K562 (cell line): ENCODE data around the gene RALB. TPM values are rescaled to one million over a fixed set of nuclear protein-coding genes. Genes with fewer than 3 reads are reported as not detected.

Experiments
- ATAC-seq: fragments of 200-7000 bp; cut with Tn5 transposase; 3 replicates; pipeline ENCODE4 v1.9.1; 2020; ENCODE audit warnings: moderate library complexity
- BruUV-seq: library from RNA; stranded (reverse); fragments of 400-500 nt; replicated peaks from 2 replicates; lab custom pipeline; 2021; lab: Mats Ljungman, UMichigan
- CTCF ChIA-PET: fragments of 300-600 bp; formaldehyde crosslinking; extraction: SDS; loops from one replicate; lab custom pipeline; 2021; ENCODE audit warnings: low intra/inter-chr PET ratio; lab: Yijun Ruan, JAX
- POLR2A ChIA-PET: fragments of 300-600, 350-650 bp; sonication (Branson Sonifier 250); formaldehyde crosslinking; extraction: SDS; loops from one replicate; lab custom pipeline; 2021; ENCODE audit warnings: antibody characterized with exemption, inconsistent platforms; lab: Yijun Ruan, JAX
- DNase-seq, 4 experiments: peaks; one replicate each; pipeline versions ENCODE4 v3.0.0 to v3.0.0-alpha.2; 2011 to 2018; ENCODE audit warnings: low spot score in 3 of 4, mixed read lengths in 3 of 4; ENCODE audit errors: extremely low read depth in 1 of 4
- FAIRE-seq: peaks from 2 replicates; lab custom pipeline; 2011; peaks lifted over from hg19 to GRCh38; lab: Jason Lieb, UNC
- H2AFZ ChIP-seq: 2 replicates; pipeline ENCODE4 v1.6.0; 2011; ENCODE audit warnings: low read depth, low read length, control low read depth, inconsistent platforms
- H3K27ac ChIP-seq: fragments of 200-600 bp; 3 replicates; pipeline ENCODE4 v1.8.0; 2011; ENCODE audit warnings: low read depth, mild to moderate bottlenecking, control low read depth, inconsistent platforms, low read length, moderate library complexity, mixed read lengths; ENCODE audit errors: extremely low read depth
- H3K27me3 ChIP-seq, 2 experiments: fragments of 300-600 bp in 1 of 2; 2 replicates in 1 of 2; 3 replicates in 1 of 2; pipeline versions ENCODE4 v1.6.0 to v1.8.0; 2011; ENCODE audit warnings: inconsistent platforms in 2 of 2, low read length in 2 of 2, mild to moderate bottlenecking in 1 of 2, mixed read lengths in 1 of 2, moderate library complexity in 1 of 2; ENCODE audit not compliant: control insufficient read depth in 2 of 2, insufficient read depth in 2 of 2
- H3K36me3 ChIP-seq: fragments of 300-600 bp; 3 replicates; pipeline ENCODE4 v1.8.0; 2011; ENCODE audit warnings: mild to moderate bottlenecking, low read length, inconsistent platforms; ENCODE audit not compliant: control insufficient read depth, insufficient read depth
- H3K4me1 ChIP-seq, 2 experiments: fragments of 200-600 bp in 1 of 2; replicated peaks in 1 of 2; 2 replicates in 1 of 2; 3 replicates in 1 of 2; pipeline versions ENCODE4 v1.5.1 to v1.8.0; 2011; ENCODE audit warnings: inconsistent platforms in 2 of 2, low read length in 2 of 2, mild to moderate bottlenecking in 1 of 2, mixed read lengths in 1 of 2, moderate library complexity in 1 of 2; ENCODE audit not compliant: control insufficient read depth in 2 of 2, insufficient read depth in 2 of 2
- H3K4me2 ChIP-seq: 2 replicates; pipeline ENCODE4 v1.6.1; 2011; ENCODE audit warnings: low read length, control low read depth, inconsistent platforms, mixed read lengths; ENCODE audit not compliant: insufficient read depth
- H3K4me3 ChIP-seq: fragments of 200-600 bp; sonication (generic), shearing (Covaris generic); 2 replicates; pipeline ENCODE4 v1.5.1; 2016; ENCODE audit warnings: control low read depth, inconsistent platforms
- H3K79me2 ChIP-seq: fragments of 200-600 bp; 3 replicates; pipeline ENCODE4 v1.8.0; 2011; ENCODE audit warnings: low read length, inconsistent platforms; ENCODE audit not compliant: control insufficient read depth, insufficient read depth
- H3K9ac ChIP-seq, 2 experiments: 2 replicates each; pipeline versions ENCODE4 v1.6.0 to v1.6.1; 2011; ENCODE audit warnings: low read depth in 2 of 2, low read length in 2 of 2, control low read depth in 1 of 2, inconsistent platforms in 1 of 2, mild to moderate bottlenecking in 1 of 2, mixed read lengths in 1 of 2; ENCODE audit not compliant: insufficient read depth in 1 of 2
- H3K9me1 ChIP-seq: one replicate; pipeline ENCODE4 v1.6.0; 2011; ENCODE audit warnings: inconsistent platforms, mild to moderate bottlenecking, low read length, moderate library complexity; ENCODE audit not compliant: control insufficient read depth, insufficient read depth
- H3K9me3 ChIP-seq: replicated peaks from 2 replicates; pipeline ENCODE4 v1.5.1; 2011; ENCODE audit warnings: low read depth, low read length, inconsistent platforms; ENCODE audit not compliant: control insufficient read depth, insufficient read depth
- H4K20me1 ChIP-seq: replicated peaks from 2 replicates; pipeline ENCODE4 v1.6.1; 2011; ENCODE audit warnings: low read length, inconsistent platforms, mixed read lengths; ENCODE audit not compliant: control insufficient read depth, insufficient read depth
- HDAC3 ChIP-seq: fragments of 450-650 bp; IDR thresholded peaks from 2 replicates; pipeline ENCODE4 v1.6.1; 2018; ENCODE audit warnings: borderline replicate concordance, mild to moderate bottlenecking, moderate library complexity; ENCODE audit not compliant: partially characterized antibody
- LEF1 ChIP-seq: fragments of 450-650 bp; IDR thresholded peaks from 2 replicates; pipeline ENCODE4 v1.6.1; 2016; ENCODE audit warnings: mild to moderate bottlenecking
- RERE ChIP-seq: sonication (generic); formaldehyde crosslinking; IDR thresholded peaks from 2 replicates; pipeline ENCODE4 v1.8.0; 2023; ENCODE audit warnings: missing genetic modification reagents, mild to moderate bottlenecking, borderline replicate concordance
- XRCC5 ChIP-seq: fragments of 200-400 bp; formaldehyde crosslinking; IDR thresholded peaks from 2 replicates; pipeline ENCODE4 v1.6.1; 2017; ENCODE audit warnings: low read depth, mild to moderate bottlenecking, low read length
- ZBTB11 ChIP-seq, 3 experiments: fragments of 200-800 bp in 1 of 3; fragments of 250-450 bp in 1 of 3; fragments of 450-650 bp in 1 of 3; sonication (Bioruptor Pico) in 1 of 3; sonication (Bioruptor generic) in 1 of 3; formaldehyde crosslinking in 1 of 3; IDR thresholded peaks; 2 replicates each; pipeline versions ENCODE4 v1.6.1 to v1.8.0; 2016 to 2022; ENCODE audit warnings: mild to moderate bottlenecking in 2 of 3, missing genetic modification characterization in 2 of 3, missing compliant biosample characterization in 1 of 3, moderate library complexity in 1 of 3
- WGBS: fragments of 100-300 bp; shearing (Covaris generic); methylation state at CpG from one replicate; pipeline ENCODE4 v1.1.6; 2016; ENCODE audit warnings: low coverage, mixed read lengths; ENCODE audit not compliant: insufficient coverage; ENCODE audit errors: missing lambda C conversion rate; 5-methylcytosine and 5-hydroxymethylcytosine counted together
- in situ Hi-C: fragments of 300-500 bp; cut with MboI; formaldehyde crosslinking; loops from 4 replicates; pipeline ENCODE4 v1.15.0; 2018; ENCODE audit warnings: inconsistent platforms, mixed read lengths
- intact Hi-C: fragments of 100-400 bp; cut with micrococcal nuclease; formaldehyde crosslinking; loops from 2 replicates; pipeline ENCODE4 v1.14.2; 2022
- polyA plus RNA-seq, 8 experiments: library from polyadenylated mRNA; depleted of rRNA in 4 of 8; stranded (reverse) in 5 of 8; unstranded in 3 of 8; fragments of >200 nt; fragmentation: Nextera tagmentation in 2 of 8; fragmentation: Illumina TruSeq in 1 of 8; extraction: Ambion mirVana in 2 of 8; extraction: Trizol in 1 of 8; gene quantifications; 2 replicates each; pipeline versions ENCODE4 v1.2.1 to v1.2.3, GENCODE V29; 2011 to 2014; ENCODE audit warnings: inconsistent platforms in 1 of 8, missing spikeins in 1 of 8
- total RNA-seq, 7 experiments: library from RNA; depleted of rRNA in 6 of 7; stranded (reverse); fragments of >200 nt in 6 of 7; fragmentation: Illumina TruSeq in 2 of 7; extraction: Trizol in 2 of 7; gene quantifications; 2 replicates each; pipeline versions ENCODE4 v1.2.1 to v1.2.3, GENCODE V29; 2011 to 2021; ENCODE audit warnings: low replicate concordance in 1 of 7

RALB gene
- total and polyA plus RNA-seq, 9 of the 15 experiments (the other 6 are each of a cell fraction or from before 2014, with no cell fraction given), result 14.8 to 65.6 (median 38.4) TPM

DNA sequence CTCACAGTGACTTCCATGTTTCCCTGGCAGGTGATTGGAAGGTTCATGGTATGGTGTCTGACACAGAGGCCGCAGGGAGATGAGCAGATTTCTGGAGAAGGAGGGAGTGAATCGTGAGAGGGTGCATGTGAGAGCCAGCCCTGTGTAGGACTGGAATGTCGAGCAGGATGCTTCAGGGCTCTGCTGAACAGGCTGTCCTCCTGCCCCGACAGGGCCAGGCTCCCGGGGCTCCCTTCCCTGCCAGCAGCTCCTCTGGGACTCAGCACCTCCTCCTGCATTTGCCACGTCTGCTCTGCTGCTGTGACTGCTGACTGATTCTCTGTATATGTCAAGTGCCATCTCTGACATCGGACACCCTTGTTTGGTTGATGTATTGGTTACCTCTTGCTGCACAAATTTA lies 54.8 kb downstream of the RALB start:
- POLR2A ChIA-PET, result interaction anchor here (1.2 kb wide), 1 partner anchor 12 kb away, joined by 4 read pairs; no protein-coding TSS in a partner anchor
- no peaks in the 10 kb centered on the region for H3K36me3 ChIP-seq
- TF ChIP-seq RERE (CRISPR knock-in tag) (no peak), ZBTB11 (CRISPR knock-in tag; IDR thresholded peaks at IDR 0.05) (no peak), LEF1 (no peak), HDAC3 (no peak), XRCC5 (no peak)

More for the DNA sequence above, 54.8 kb downstream of the RALB start:
- no peak overlapping the region for H3K9ac ChIP-seq
- no peaks in the 10 kb centered on the region for H3K79me2 ChIP-seq
- DNase-seq (no peak), FAIRE-seq (no peak), ATAC-seq (no peak)
- H3K27me3 ChIP-seq, result peaks cover 0 to 17% of the 10 kb centered on the region in 2 experiments; a peak in 2 of 5 replicates
- peaks cover 5% of the 10 kb centered on the region; the same call in 1 of the 2 replicates for H4K20me1 ChIP-seq
- no TSS peak for BruUV-seq
- in situ Hi-C loops, result no loop called here
- no peak overlapping the region for H2AFZ ChIP-seq
- H3K4me1 ChIP-seq, result no peaks in the 10 kb centered on the region; a peak in 1 of 5 replicates
- H3K4me3 ChIP-seq, result no peak overlapping the region
- CTCF ChIA-PET, result no interaction called here
- H3K9me3 ChIP-seq, result no peaks in the 10 kb centered on the region
- intact Hi-C loops, result no loop called here
- H3K27ac ChIP-seq, result no peak overlapping the region
- no peaks in the 10 kb centered on the region for H3K9me1 ChIP-seq
- 18% methylated on average over 6 of the region's 7 CpGs for WGBS
- H3K4me2 ChIP-seq, result no peak overlapping the region
